Caco-2 (cell line): ENCODE results near the gene CHSY1. TPM values are rescaled to one million over a fixed set of nuclear protein-coding genes. Genes with fewer than 3 reads are reported as not detected.

ENCODE experiments used
- BruUV-seq: library from RNA; stranded (reverse); fragments of 400-500 nt; replicated peaks from 2 replicates; lab custom pipeline; 2021; lab: Mats Ljungman, UMichigan
- CTCF ChIA-PET: fragments of 300-600 bp; sonication (Branson Sonifier 250); formaldehyde crosslinking; loops from one replicate; lab custom pipeline; 2022; ENCODE audit warnings: antibody characterized with exemption; lab: Charles Lee
- POLR2A ChIA-PET: fragments of 300-600 bp; sonication (Branson Sonifier 250); formaldehyde crosslinking; loops from one replicate; lab custom pipeline; 2022; ENCODE audit warnings: antibody characterized with exemption; lab: Charles Lee
- DNase-seq, 2 experiments: peaks; one replicate each; pipeline versions ENCODE4 v3.0.0 to v3.0.0-alpha.2; 2020 to 2022
- H3K27me3 ChIP-seq: replicated peaks from 2 replicates; pipeline ENCODE4 v1.6.0; 2011; ENCODE audit warnings: low read length; ENCODE audit not compliant: control insufficient read depth, insufficient read depth
- H3K36me3 ChIP-seq: 2 replicates; pipeline ENCODE4 v1.5.1; 2011; ENCODE audit warnings: low read length; ENCODE audit not compliant: control insufficient read depth, insufficient read depth
- H3K4me1 ChIP-seq: fragments of 250-450 bp; sonication (Bioruptor Pico); 2 replicates; pipeline ENCODE4 v1.5.1; 2020; ENCODE audit warnings: mild to moderate bottlenecking
- H3K4me3 ChIP-seq: 2 replicates; pipeline ENCODE4 v1.5.1; 2011; ENCODE audit warnings: low read depth, mild to moderate bottlenecking, control low read depth, low read length
- H3K9me3 ChIP-seq: fragments of 250-450 bp; sonication (Bioruptor Pico); 2 replicates; pipeline ENCODE4 v1.5.1; 2020; ENCODE audit warnings: mild to moderate bottlenecking, moderate library complexity
- H3K27ac Mint-ChIP-seq: one replicate; pipeline ENCODE4 v1.8.0; 2022; ENCODE audit warnings: mixed read lengths; ENCODE audit not compliant: unreplicated experiment
- H3K27me3 Mint-ChIP-seq: one replicate; pipeline ENCODE4 v1.8.0; 2022; ENCODE audit warnings: mixed read lengths; ENCODE audit not compliant: insufficient read depth, unreplicated experiment
- H3K36me3 Mint-ChIP-seq: one replicate; pipeline ENCODE4 v1.8.0; 2022; ENCODE audit warnings: mild to moderate bottlenecking, mixed read lengths; ENCODE audit not compliant: insufficient read depth, unreplicated experiment
- H3K4me1 Mint-ChIP-seq: one replicate; pipeline ENCODE4 v1.8.0; 2022; ENCODE audit warnings: low read depth, mixed read lengths; ENCODE audit not compliant: unreplicated experiment
- H3K4me3 Mint-ChIP-seq: one replicate; pipeline ENCODE4 v1.8.0; 2022; ENCODE audit warnings: mild to moderate bottlenecking, moderate library complexity, mixed read lengths; ENCODE audit not compliant: unreplicated experiment
- H3K9me3 Mint-ChIP-seq: one replicate; pipeline ENCODE4 v1.8.0; 2022; ENCODE audit warnings: mixed read lengths; ENCODE audit not compliant: unreplicated experiment
- CTCF ChIP-seq, 2 experiments: fragments of 200-600 bp in 1 of 2; IDR thresholded peaks; 1 replicate in 1 of 2; 2 replicates in 1 of 2; pipeline versions ENCODE4 v1.5.1 to v1.8.0; 2011 to 2022; ENCODE audit warnings: antibody characterized with exemption in 1 of 2, control low read depth in 1 of 2, inconsistent platforms in 1 of 2, low read depth in 1 of 2, low read length in 1 of 2, mild to moderate bottlenecking in 1 of 2, moderate library complexity in 1 of 2; ENCODE audit not compliant: insufficient read depth in 1 of 2, severe bottlenecking in 1 of 2, unreplicated experiment in 1 of 2
- intact Hi-C: fragments of 100-400 bp; cut with micrococcal nuclease; formaldehyde crosslinking; loops from one replicate; pipeline ENCODE4 v1.10.0; 2022; ENCODE audit not compliant: unreplicated experiment
- total RNA-seq: library from RNA; stranded (reverse); gene quantifications from 2 replicates; pipeline ENCODE4 v1.2.3, GENCODE V29; 2022

Gene CHSY1
- total RNA-seq, 1 experiment from 2014 or later, result 18.7 TPM

GRCh38 chr15:101173233-101174119 lies 78.4 kb downstream of the CHSY1 start:
- Mint-ChIP-seq H3K4me3 (no peak overlapping the region), H3K36me3 (peaks cover 51% of the 10 kb centered on the region), H3K27me3 (no peaks in the 10 kb centered on the region), H3K9me3 (no peaks in the 10 kb centered on the region), H3K27ac (peak overlapping the region; percentile 72), H3K4me1 (peaks cover 11% of the 10 kb centered on the region)
- ChIA-PET CTCF (no interaction called here), POLR2A (no interaction called here)
- H3K9me3 ChIP-seq, result no peaks in the 10 kb centered on the region
- no peaks in the 10 kb centered on the region for H3K27me3 ChIP-seq
- DNase-seq, result no peak
- no peak overlapping the region for H3K4me3 ChIP-seq
- no TSS peak for BruUV-seq
- intact Hi-C loops, result no loop called here
- peaks cover 2% of the 10 kb centered on the region; the same call in 1 of the 2 replicates for H3K36me3 ChIP-seq
- TF ChIP-seq CTCF (IDR thresholded peaks at IDR 0.05; ENCODE audit: insufficient read depth in 1 of 2, low read depth in 1 of 2, low read length in 1 of 2, severe bottlenecking in 1 of 2, unreplicated experiment in 1 of 2), result no peak
- H3K4me1 ChIP-seq, result peaks cover 20% of the 10 kb centered on the region

GRCh38 chr15:101172501-101173071 lies 79.3 kb downstream of the CHSY1 start:
- no peaks in the 10 kb centered on the region for H3K27me3 Mint-ChIP-seq
- no peak overlapping the region for H3K4me3 Mint-ChIP-seq
- no TSS peak for BruUV-seq
- intact Hi-C loops, result no loop called here
- TF ChIP-seq CTCF (IDR thresholded peaks at IDR 0.05; ENCODE audit: insufficient read depth in 1 of 2, low read depth in 1 of 2, low read length in 1 of 2, severe bottlenecking in 1 of 2, unreplicated experiment in 1 of 2), result no peak
- peaks cover 42% of the 10 kb centered on the region for H3K36me3 Mint-ChIP-seq
- Histone ChIP-seq H3K4me1 (peaks cover 16% of the 10 kb centered on the region), H3K27me3 (no peaks in the 10 kb centered on the region), H3K36me3 (no peaks in the 10 kb centered on the region), H3K9me3 (no peaks in the 10 kb centered on the region), H3K4me3 (no peak overlapping the region)
- POLR2A ChIA-PET, result no interaction called here
- H3K4me1 Mint-ChIP-seq, result peaks cover 2% of the 10 kb centered on the region
- DNase-seq, result no peak
- CTCF ChIA-PET, result no interaction called here
- H3K9me3 Mint-ChIP-seq, result no peaks in the 10 kb centered on the region
- H3K27ac Mint-ChIP-seq, result no peak overlapping the region

GRCh38 chr15:101171954-101172353 lies 79.9 kb downstream of the CHSY1 start:
- ChIA-PET CTCF (no interaction called here), POLR2A (no interaction called here)
- no peak for DNase-seq
- H3K9me3 ChIP-seq, result no peaks in the 10 kb centered on the region
- no peaks in the 10 kb centered on the region for H3K27me3 ChIP-seq
- no peak for TF ChIP-seq CTCF (IDR thresholded peaks at IDR 0.05; ENCODE audit: insufficient read depth in 1 of 2, low read depth in 1 of 2, low read length in 1 of 2, severe bottlenecking in 1 of 2, unreplicated experiment in 1 of 2)
- H3K27ac Mint-ChIP-seq, result no peak overlapping the region
- no peaks in the 10 kb centered on the region for H3K36me3 ChIP-seq
- BruUV-seq, result no TSS peak
- H3K9me3 Mint-ChIP-seq, result no peaks in the 10 kb centered on the region
- no peak overlapping the region for H3K4me3 ChIP-seq
- no peaks in the 10 kb centered on the region for H3K27me3 Mint-ChIP-seq
- no peaks in the 10 kb centered on the region for H3K4me1 Mint-ChIP-seq
- intact Hi-C loops, result no loop called here
- peaks cover 9% of the 10 kb centered on the region for H3K4me1 ChIP-seq
- H3K36me3 Mint-ChIP-seq, result peaks cover 38% of the 10 kb centered on the region
- H3K4me3 Mint-ChIP-seq, result no peak overlapping the region
